IgD-negative memory B cell (primary cell): ENCODE measurements around the gene CD300A. TPM values are rescaled to one million over a fixed set of nuclear protein-coding genes. Genes with fewer than 3 reads are reported as not detected.
"Not testable (repeated sequence)": the region's sequence is repeated elsewhere in the genome, so short reads cannot be mapped to it uniquely, and the experiment has no call there.

Experiments
- H3K27ac Mint-ChIP-seq, 3 donors: one replicate each; pipeline ENCODE4 v1.8.0; 2020 to 2022; ENCODE audit warnings: mild to moderate bottlenecking in 3 of 3, mixed read lengths in 3 of 3, moderate library complexity in 1 of 3
- H3K27me3 Mint-ChIP-seq: one replicate; pipeline ENCODE4 v1.8.0; 2021; ENCODE audit warnings: mixed read lengths
- H3K36me3 Mint-ChIP-seq: one replicate; pipeline ENCODE4 v1.8.0; 2020; ENCODE audit warnings: mild to moderate bottlenecking, mixed read lengths
- H3K4me1 Mint-ChIP-seq, 3 donors: one replicate each; pipeline ENCODE4 v1.8.0; 2020 to 2022; ENCODE audit warnings: mixed read lengths in 3 of 3, mild to moderate bottlenecking in 1 of 3
- H3K4me3 Mint-ChIP-seq, 4 donors: one replicate each; pipeline ENCODE4 v1.8.0; 2020 to 2022; ENCODE audit warnings: mild to moderate bottlenecking in 4 of 4, mixed read lengths in 4 of 4, moderate library complexity in 3 of 4
- H3K9me3 Mint-ChIP-seq, 3 donors: one replicate each; pipeline ENCODE4 v1.8.0; 2020 to 2021; ENCODE audit warnings: mixed read lengths in 3 of 3, mild to moderate bottlenecking in 1 of 3
- polyA plus RNA-seq: library from polyadenylated mRNA; unstranded; fragments of 300-500 nt; fragmentation: Illumina TruSeq; gene quantifications from one replicate; pipeline ENCODE4 v1.2.3, GENCODE V29; 2021

CD300A gene
- polyA plus RNA-seq, 1 donor from 2014 or later = 28.0 TPM

DNA sequence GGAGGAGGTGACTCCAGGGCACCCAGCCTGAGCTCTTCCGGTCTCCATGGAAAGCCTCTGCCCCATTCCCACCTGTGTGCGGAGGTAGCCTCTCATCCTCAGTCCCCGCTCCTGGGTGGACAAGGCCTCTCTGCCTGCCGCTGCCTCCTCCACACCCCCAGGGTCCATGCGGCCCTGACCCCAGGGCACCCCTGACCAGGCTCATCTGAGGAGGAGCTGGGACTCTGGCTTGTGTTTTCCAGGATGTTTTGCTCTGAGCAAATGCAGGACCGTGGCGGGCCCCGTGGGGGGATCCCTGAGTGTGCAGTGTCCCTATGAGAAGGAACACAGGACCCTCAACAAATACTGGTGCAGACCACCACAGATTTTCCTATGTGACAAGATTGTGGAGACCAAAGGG is 6.9 kb downstream of the CD300A start:
- Mint-ChIP-seq H3K27ac (peak overlapping the region in 1 of 3 donors; percentile 17), H3K4me3 (no peak overlapping the region), H3K36me3 (peaks cover 16% of the 10 kb centered on the region), H3K27me3 (no peaks in the 10 kb centered on the region), H3K4me1 (peaks cover 0 to 6% (median 3%) of the 10 kb centered on the region in 3 donors), H3K9me3 (peaks cover 0 to 10% (median 2%) of the 10 kb centered on the region in 3 donors)

DNA sequence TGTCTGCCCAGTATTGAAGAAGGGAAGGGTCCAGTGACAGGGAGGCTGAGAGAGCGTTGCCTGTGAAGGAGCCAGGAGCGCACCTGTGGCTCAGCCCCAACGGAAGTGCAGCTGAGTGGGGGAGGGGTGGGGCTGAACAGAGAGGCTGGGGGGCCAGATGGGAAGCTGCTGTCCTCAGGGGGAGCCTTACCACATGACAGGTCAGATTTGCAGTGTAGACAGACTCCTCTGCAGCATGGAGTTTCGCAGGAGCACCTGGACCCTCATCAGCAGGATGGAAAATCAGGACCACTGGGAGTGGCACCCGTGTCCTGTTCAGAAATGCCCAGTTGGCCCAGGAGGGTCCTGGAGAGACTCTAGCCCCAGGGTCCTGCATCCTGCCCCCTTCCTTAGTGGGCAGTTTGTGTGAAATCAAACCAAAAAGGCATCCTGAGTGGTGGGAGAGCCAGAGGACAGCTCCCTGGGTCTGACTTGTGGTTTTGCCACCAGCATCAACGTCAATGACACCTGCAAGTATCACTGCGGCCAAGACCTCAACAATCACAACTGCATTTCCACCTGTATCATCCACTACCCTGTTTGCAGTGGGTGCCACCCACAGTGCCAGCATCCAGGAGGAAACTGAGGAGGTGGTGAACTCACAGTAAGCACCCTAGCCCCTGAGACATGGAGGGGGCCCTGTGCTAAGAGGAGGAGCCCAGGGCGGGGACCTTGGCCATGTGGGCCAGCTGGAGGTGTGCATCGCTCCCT is 7.8 kb downstream of the CD300A start:
- H3K27me3 Mint-ChIP-seq = no peaks in the 10 kb centered on the region
- H3K27ac Mint-ChIP-seq = peak overlapping the region in 1 of 3 donors; percentile 17
- H3K4me3 Mint-ChIP-seq = peak overlapping the region in 1 of 4 donors; percentile 48
- H3K9me3 Mint-ChIP-seq = peaks cover 0 to 10% (median 2%) of the 10 kb centered on the region in 3 donors
- H3K36me3 Mint-ChIP-seq = peaks cover 16% of the 10 kb centered on the region
- peaks cover 0 to 12% (median 9%) of the 10 kb centered on the region in 3 donors for H3K4me1 Mint-ChIP-seq

DNA sequence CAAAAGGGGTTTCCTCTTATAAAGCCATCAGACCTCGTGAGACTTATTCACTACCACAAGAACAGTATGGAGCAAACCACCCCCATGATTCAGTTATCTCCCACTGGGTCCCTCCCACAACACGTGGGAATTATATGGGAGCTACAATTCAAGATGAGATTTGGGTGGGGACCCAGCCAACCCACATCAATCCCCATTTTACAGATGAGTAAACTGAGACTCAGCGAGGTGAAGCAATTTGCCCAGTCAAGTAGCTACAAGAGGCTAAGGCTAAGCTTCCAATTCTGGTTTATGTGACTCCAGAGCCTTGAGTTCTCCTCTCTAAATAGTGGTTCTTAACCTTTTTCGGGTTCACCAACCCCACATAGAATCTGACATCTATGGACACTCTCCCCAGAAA is 8.8 kb downstream of the CD300A start:
- Mint-ChIP-seq H3K36me3 (peaks cover 16% of the 10 kb centered on the region), H3K4me3 (peak overlapping the region in 1 of 4 donors; percentile 33), H3K27ac (no peak overlapping the region), H3K27me3 (peaks cover 2% of the 10 kb centered on the region), H3K9me3 (peaks cover 0 to 10% (median 2%) of the 10 kb centered on the region in 3 donors), H3K4me1 (peaks cover 4 to 13% (median 9%) of the 10 kb centered on the region in 3 donors)

DNA sequence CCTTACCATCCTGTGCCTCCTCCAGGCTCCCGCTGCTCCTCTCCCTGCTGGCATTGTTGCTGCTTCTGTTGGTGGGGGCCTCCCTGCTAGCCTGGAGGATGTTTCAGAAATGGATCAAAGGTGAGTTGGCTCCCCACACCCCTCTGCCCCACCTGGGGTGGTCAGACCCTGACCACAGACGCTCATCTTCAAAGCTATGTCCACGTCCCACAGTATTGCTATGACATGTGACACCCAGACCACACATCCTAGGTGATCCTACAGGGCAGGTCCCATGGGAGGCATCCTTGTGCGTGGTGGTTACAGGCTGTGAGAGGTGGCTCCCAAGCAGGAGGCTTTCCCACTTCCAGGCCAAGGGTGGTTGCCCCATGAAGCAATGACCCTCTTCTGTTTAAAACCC is 11.0 kb downstream of the CD300A start:
- H3K27ac Mint-ChIP-seq = peak overlapping the region in 2 of 3 donors; percentile 53 to 59
- H3K27me3 Mint-ChIP-seq = peaks cover 2% of the 10 kb centered on the region
- peaks cover 16% of the 10 kb centered on the region for H3K36me3 Mint-ChIP-seq
- peaks cover 0 to 10% (median 2%) of the 10 kb centered on the region in 3 donors for H3K9me3 Mint-ChIP-seq
- H3K4me1 Mint-ChIP-seq = peaks cover 4 to 13% (median 8%) of the 10 kb centered on the region in 3 donors
- no peak overlapping the region for H3K4me3 Mint-ChIP-seq

DNA sequence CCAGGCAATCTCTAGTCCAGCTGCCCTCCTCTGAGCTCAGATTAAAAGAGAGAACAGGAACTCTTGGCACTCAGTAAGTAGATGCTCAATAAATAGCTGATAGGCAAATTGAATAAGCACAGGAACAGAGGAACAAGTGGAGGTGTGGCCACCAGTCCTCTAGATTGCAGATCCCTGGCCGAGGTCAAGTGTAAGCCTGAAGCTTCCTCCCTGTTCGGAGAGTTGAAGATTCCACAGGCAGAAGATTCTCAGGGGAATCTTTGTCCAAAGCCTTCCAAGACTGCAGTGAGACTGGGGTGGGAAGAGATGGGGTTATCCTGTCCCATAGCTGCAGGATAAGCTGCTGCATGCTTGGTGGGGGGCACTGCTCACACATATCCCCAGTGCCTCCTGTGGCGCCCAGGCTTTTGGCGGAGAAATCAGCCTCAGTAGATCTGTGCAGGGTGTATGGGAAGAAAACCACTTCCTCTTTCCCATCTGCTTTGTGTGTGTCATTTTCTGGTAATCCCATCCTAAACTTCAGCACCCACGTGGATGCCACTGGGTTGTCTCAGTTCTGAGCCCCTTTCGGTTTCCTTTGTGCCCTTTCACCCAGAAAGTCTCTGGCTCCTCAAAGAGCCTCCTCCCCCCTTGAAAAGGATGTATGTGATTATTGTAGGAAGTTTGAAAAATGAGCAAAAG is 12.1 kb downstream of the CD300A start:
- Mint-ChIP-seq H3K4me3 (peak overlapping the region in 3 of 4 donors; percentile 46 to 65 (median 56)), H3K36me3 (peaks cover 16% of the 10 kb centered on the region), H3K27ac (peak overlapping the region in 2 of 3 donors; percentile 33 to 70), H3K4me1 (peaks cover 4 to 13% (median 8%) of the 10 kb centered on the region in 3 donors), H3K9me3 (peaks cover 0 to 10% (median 2%) of the 10 kb centered on the region in 3 donors), H3K27me3 (peaks cover 2% of the 10 kb centered on the region)

DNA sequence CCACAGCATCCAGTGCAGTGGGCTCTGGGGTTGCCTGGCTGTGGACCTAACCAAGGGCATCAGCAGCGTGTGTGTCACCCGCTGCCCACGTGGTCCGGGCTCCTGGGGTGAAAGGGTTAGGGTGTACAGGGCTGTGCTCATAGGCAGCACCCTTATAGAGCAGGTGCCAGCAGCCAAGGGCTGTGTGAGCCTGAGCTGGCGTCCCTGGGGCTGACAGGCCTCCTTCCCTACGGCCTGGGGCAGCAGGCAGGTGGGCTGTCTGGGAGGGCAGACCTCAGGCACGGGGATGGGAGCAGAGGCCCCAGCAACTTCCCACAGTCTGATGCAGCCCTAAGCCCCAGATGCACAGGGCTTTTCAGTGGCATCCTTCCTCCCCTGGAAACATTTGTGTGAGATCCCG is 13.9 kb downstream of the CD300A start:
- peaks cover 11% of the 10 kb centered on the region for H3K36me3 Mint-ChIP-seq
- H3K27ac Mint-ChIP-seq = peak overlapping the region in 1 of 3 donors; percentile 64
- peaks cover 2% of the 10 kb centered on the region for H3K27me3 Mint-ChIP-seq
- H3K4me3 Mint-ChIP-seq = peak overlapping the region in 1 of 4 donors; percentile 9
- peaks cover 4 to 11% (median 5%) of the 10 kb centered on the region in 3 donors for H3K4me1 Mint-ChIP-seq
- H3K9me3 Mint-ChIP-seq = peaks cover 0 to 4% (median 2%) of the 10 kb centered on the region in 3 donors

DNA sequence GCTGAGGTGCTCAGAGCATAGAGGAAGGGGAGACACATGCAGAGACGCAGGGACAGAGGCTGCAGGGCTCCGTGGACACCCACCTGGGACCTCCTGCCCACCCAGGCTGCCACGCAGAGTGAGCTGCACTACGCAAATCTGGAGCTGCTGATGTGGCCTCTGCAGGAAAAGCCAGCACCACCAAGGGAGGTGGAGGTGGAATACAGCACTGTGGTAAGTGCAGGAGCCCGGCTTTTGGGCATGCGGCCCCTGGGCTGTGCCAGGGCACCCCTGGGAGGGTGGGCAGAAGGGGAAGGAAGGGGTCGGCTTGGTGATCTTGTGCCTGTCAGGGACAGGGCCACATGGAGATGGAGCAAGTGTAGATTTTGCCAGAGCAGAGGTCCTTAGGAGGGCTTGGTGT is 15.2 kb downstream of the CD300A start:
- Mint-ChIP-seq H3K27me3 (peaks cover 4% of the 10 kb centered on the region), H3K36me3 (peaks cover 2% of the 10 kb centered on the region), H3K27ac (no peak overlapping the region), H3K9me3 (no peaks in the 10 kb centered on the region), H3K4me3 (peak overlapping the region in 1 of 4 donors; percentile 57), H3K4me1 (peaks cover 4 to 11% (median 7%) of the 10 kb centered on the region in 3 donors)

DNA sequence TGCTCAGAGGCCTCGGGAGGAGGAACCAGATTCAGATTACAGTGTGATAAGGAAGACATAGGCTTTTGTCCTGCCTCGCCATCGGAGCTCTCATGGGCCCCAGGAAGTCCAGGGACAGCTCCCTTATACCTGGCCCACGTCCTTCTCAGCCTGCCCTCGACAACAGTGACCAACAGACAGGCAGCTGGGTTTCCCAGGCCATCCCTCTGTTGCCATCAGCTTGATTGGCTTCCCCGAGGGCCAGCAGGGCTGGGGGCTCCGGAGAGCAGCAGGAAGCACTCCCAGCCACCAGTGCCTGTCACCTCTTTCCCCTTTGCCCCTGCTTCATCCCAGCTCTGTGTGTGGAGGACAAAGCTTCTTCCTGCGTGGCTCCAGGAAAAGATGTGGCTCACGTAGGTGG is 17.6 kb downstream of the CD300A start:
- peaks cover 4% of the 10 kb centered on the region for H3K27me3 Mint-ChIP-seq
- H3K4me3 Mint-ChIP-seq = no peak overlapping the region
- peaks cover 4% of the 10 kb centered on the region for H3K36me3 Mint-ChIP-seq
- no peak overlapping the region for H3K27ac Mint-ChIP-seq
- H3K4me1 Mint-ChIP-seq = peaks cover 2 to 4% (median 4%) of the 10 kb centered on the region in 3 donors
- H3K9me3 Mint-ChIP-seq = no peaks in the 10 kb centered on the region

DNA sequence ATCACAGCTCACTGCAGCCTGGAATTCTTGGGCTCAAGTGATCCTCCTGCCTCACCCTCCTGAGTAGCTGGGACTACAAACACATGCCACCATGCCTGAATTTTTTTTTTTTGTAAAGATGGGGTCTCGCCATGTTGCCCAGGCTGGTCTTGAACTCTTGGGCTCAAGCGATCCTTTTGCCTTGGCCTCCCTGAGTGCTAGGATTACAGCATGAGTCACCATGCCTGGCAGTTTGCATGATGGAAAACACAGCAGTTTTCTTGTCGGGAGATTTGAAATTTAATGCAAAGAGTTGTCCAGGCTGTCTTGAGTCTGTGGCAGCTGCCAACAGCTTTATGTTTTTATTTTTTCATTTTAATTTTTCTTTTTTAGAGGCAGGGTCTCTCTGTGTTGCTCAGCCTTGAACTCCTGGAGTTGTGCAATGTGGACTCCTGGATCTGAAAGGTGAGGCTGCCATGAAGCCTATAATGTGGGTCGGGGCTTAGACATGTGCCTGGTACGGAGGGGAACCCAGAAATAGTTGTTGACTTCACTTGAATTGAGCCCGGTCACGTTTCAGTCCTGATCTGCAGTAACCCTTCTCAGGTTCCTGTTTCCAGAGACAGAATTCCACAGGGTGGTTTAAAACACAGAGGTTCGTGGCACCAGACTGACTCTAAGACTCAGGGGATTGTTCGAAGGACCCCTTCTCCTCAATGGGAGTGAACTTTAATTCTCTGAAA is 18.7 kb downstream of the CD300A start:
- Mint-ChIP-seq H3K4me3 (peak overlapping the region in 1 of 4 donors; percentile 30), H3K27ac (no peak overlapping the region), H3K27me3 (peaks cover 4% of the 10 kb centered on the region), H3K36me3 (peaks cover 4% of the 10 kb centered on the region), H3K4me1 (peaks cover 0 to 2% (median 0%) of the 10 kb centered on the region in 3 donors), H3K9me3 (no peaks in the 10 kb centered on the region)

DNA sequence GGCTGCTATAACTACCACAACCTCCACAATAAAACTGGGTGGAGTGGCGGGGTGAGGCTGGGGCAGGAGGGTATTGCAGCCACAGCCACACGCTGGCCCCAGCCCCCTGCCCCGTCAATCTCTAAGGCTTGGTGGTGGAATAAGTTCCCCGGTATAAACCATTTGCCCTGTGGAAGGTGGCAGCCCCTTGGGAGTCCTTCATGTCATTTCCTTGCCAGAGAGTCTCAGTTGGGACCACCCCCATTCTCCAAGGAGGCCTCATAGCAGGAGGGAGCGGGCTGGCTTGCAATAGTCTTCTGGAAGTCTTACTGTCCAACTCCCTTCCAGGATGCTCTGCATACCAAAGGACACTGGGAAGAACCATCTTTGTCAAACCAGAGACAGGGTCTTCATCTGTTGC is 19.4 kb downstream of the CD300A start:
- Mint-ChIP-seq H3K4me1 (peaks cover 0 to 2% (median 0%) of the 10 kb centered on the region in 3 donors), H3K4me3 (no peak overlapping the region), H3K9me3 (no peaks in the 10 kb centered on the region), H3K27me3 (peaks cover 4% of the 10 kb centered on the region), H3K36me3 (peaks cover 4% of the 10 kb centered on the region), H3K27ac (peak overlapping the region in 1 of 3 donors; percentile 31)

DNA sequence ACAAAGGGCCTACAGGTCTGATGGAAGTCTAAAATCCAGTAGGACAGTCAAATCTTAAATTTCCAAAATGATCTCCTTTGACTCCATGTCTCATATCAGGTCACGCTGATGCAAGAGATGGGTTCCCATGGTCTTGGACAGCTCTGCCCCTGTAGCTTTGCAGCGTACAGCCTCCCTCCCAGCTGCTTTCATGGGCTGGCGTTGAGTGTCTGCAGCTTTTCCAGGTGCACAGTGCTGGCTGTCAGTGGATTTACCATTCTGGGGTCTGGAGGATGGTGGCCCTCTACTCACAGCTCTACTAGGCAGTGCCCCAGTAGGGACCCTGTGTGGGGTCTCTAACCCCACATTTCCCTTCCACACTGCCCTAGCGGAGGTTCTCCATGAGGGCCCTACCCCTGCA is 21.8 kb downstream of the CD300A start:
- not testable (repeated sequence) for H3K4me3 Mint-ChIP-seq, H3K9me3 Mint-ChIP-seq, H3K36me3 Mint-ChIP-seq, H3K4me1 Mint-ChIP-seq, H3K27me3 Mint-ChIP-seq, H3K27ac Mint-ChIP-seq

DNA sequence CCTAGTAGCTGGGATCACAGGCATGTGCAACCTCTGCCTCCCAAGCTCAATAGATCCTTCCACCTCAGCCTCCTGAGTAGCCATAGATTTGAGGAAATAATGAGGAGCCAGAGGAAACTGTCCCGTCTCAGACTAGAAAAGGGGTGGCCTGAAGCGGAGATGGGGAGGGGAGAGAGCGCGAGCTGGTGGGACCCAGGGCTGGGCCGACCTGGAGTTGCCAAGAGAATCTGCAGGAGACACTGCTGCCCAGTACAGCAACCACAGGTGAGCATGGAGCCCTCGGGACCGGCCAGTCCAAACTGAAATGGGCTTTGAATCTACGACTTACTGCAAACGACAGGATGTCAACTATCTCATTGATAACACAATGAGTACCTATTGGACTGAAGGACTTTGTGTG is 24.3 kb downstream of the CD300A start:
- Mint-ChIP-seq H3K9me3 (no peaks in the 10 kb centered on the region), H3K27ac (no peak overlapping the region), H3K36me3 (peaks cover 3% of the 10 kb centered on the region), H3K4me3 (no peak overlapping the region), H3K4me1 (peaks cover 0 to 2% (median 1%) of the 10 kb centered on the region in 3 donors), H3K27me3 (peaks cover 4% of the 10 kb centered on the region)

DNA sequence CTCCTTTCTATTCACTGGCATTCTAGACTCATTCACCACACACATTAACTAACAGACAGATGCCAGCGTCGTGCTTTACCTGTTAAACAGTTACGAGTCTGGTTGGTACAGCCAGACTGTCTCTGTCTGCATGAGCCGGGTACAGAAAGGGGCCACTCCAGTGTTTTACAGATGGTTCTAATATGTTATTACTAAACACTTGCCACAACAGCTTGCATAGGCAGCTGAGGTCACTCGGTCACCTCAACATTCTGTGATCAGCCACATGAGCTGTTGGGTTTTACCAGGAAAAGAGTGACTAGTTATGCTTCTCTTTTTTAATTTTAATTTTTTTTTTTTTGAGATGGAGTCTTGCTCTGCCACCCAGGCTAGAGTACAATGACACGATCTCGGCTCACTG is 25.2 kb downstream of the CD300A start:
- Mint-ChIP-seq H3K27ac (no peak overlapping the region), H3K4me1 (peaks cover 0 to 1% (median 0%) of the 10 kb centered on the region in 3 donors), H3K36me3 (peaks cover 3% of the 10 kb centered on the region), H3K4me3 (no peak overlapping the region), H3K27me3 (peaks cover 3% of the 10 kb centered on the region), H3K9me3 (no peaks in the 10 kb centered on the region)

DNA sequence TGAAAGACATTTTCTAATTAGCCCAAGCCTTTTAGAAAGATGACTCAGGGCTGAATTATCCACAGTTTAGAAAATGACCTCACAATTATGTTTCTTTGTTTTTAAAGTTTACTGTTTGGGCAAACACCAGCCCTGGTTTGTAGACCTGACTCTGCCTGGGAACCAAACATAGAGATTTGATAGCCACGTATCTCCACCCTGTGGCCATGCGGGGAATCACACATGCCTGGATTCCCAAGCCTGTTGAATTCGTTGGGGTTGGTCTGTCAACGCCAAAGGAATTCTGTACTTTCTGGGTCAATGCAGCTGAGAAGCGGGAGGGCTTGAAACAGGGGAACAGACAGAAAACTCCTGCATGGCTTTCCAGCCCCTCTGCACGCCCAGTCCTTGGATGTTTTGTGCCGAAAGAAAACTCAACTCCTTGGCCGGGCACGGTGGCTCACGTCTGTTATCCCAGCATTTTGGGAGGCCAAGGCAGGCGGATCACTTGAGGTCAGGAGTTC is 26.9 kb downstream of the CD300A start:
- no peak overlapping the region for H3K27ac Mint-ChIP-seq
- H3K4me1 Mint-ChIP-seq = peaks cover 0 to 1% (median 0%) of the 10 kb centered on the region in 3 donors
- peaks cover 2% of the 10 kb centered on the region for H3K27me3 Mint-ChIP-seq
- no peak overlapping the region for H3K4me3 Mint-ChIP-seq
- no peaks in the 10 kb centered on the region for H3K9me3 Mint-ChIP-seq
- H3K36me3 Mint-ChIP-seq = peaks cover 2% of the 10 kb centered on the region

DNA sequence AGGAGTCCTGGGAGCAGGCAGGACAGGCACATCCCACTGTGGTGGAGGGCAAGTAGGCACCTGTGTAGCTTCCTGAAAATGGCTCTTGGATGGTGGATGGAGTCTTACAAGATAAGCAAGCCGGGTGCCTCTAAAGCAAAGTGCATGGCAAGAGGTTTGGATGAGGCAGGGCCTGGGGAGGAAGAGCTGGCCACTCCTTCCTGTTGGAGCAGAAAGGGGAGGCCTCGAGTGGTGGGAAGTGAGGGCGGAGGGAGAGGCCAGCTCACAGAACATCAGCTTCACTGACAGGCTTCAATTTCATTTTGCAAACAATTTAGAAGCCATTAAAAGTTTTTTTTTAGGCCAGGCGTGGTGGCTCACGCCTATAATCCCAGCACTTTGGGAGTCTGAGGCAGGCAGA is 31.0 kb downstream of the CD300A start:
- H3K27ac Mint-ChIP-seq = no peak overlapping the region
- no peak overlapping the region for H3K4me3 Mint-ChIP-seq
- no peaks in the 10 kb centered on the region for H3K9me3 Mint-ChIP-seq

More for the DNA sequence above, 31.0 kb downstream of the CD300A start:
- Mint-ChIP-seq H3K4me1 (peaks cover 0 to 1% (median 0%) of the 10 kb centered on the region in 3 donors), H3K36me3 (peaks cover 2% of the 10 kb centered on the region), H3K27me3 (peaks cover 1% of the 10 kb centered on the region)
